HG03469 (cell line): Measurements from ENCODE around the gene CLTCL1.
"Not testable (repeated sequence)": the region's sequence is repeated elsewhere in the genome, so short reads cannot be mapped to it uniquely, and the experiment has no call there.

Experiments used
- ATAC-seq: cut with Tn5 transposase; IDR thresholded peaks from one replicate; pipeline ENCODE4 v1.9.1; 2021; ENCODE audit warnings: mild to moderate bottlenecking, moderate library complexity, moderate number of reproducible peaks; ENCODE audit not compliant: unreplicated experiment

CLTCL1 gene

GRCh38 chr22:19291580-19292457, at the start of gene CLTCL1:
Gene CLTCL1 (minus strand): TSS chr22:19291719. CDS start chr22:19291641, 78 bp downstream.
- ATAC-seq, result no peak

GRCh38 chr22:19337137-19337536, 45.6 kb upstream of the CLTCL1 start:
- no peak for ATAC-seq

GRCh38 chr22:19336133-19337075, 44.9 kb upstream of the CLTCL1 start:
- ATAC-seq, result no peak

GRCh38 chr22:19331975-19332374, 40.5 kb upstream of the CLTCL1 start:
- ATAC-seq, result no peak

GRCh38 chr22:19331474-19331873, 40.0 kb upstream of the CLTCL1 start:
- ATAC-seq, result no peak

- no peak for ATAC-seq
These were observed 39.4 kb upstream of the CLTCL1 start for GRCh38 chr22:19330865-19331418.

- ATAC-seq, result not testable (repeated sequence)
These were observed 38.7 kb upstream of the CLTCL1 start for GRCh38 chr22:19330205-19330604.

GRCh38 chr22:19329454-19329853, 37.9 kb upstream of the CLTCL1 start:
- no peak for ATAC-seq

GRCh38 chr22:19325296-19325948, 33.9 kb upstream of the CLTCL1 start:
- no peak for ATAC-seq

GRCh38 chr22:19323420-19323819, 31.9 kb upstream of the CLTCL1 start:
- not testable (repeated sequence) for ATAC-seq

GRCh38 chr22:19321757-19322156, 30.2 kb upstream of the CLTCL1 start:
- ATAC-seq, result no peak

- not testable (repeated sequence) for ATAC-seq
These were observed 28.6 kb upstream of the CLTCL1 start for GRCh38 chr22:19320136-19320535.

GRCh38 chr22:19319281-19319680, 27.8 kb upstream of the CLTCL1 start:
- no peak for ATAC-seq

- ATAC-seq, result no peak
These were observed 26.3 kb upstream of the CLTCL1 start for GRCh38 chr22:19317865-19318264.

- ATAC-seq, result no peak
These were observed 16.4 kb upstream of the CLTCL1 start for GRCh38 chr22:19307872-19308271.

- ATAC-seq, result not testable (repeated sequence)
These were observed 15.0 kb upstream of the CLTCL1 start for GRCh38 chr22:19306535-19306934.

- no peak for ATAC-seq
These were observed 13.0 kb upstream of the CLTCL1 start for GRCh38 chr22:19304547-19304946.

- ATAC-seq, result no peak
These were observed 12.3 kb upstream of the CLTCL1 start for GRCh38 chr22:19303785-19304184.

- no peak for ATAC-seq
These were observed 4.2 kb upstream of the CLTCL1 start for GRCh38 chr22:19295733-19296132.

GRCh38 chr22:19292458-19293230, 1.1 kb upstream of the CLTCL1 start:
- ATAC-seq, result no peak
